GM12878 (cell line): Measurements from ENCODE around the gene ITSN2. TPM values are rescaled to one million over a fixed set of nuclear protein-coding genes. Genes with fewer than 3 reads are reported as not detected.

Experiments
- ASH2L ChIP-seq: fragments of 300-600, 200-600 bp; sonication (generic); IDR thresholded peaks from 2 replicates; pipeline ENCODE4 v1.6.1; 2017; ENCODE audit warnings: low read depth, mild to moderate bottlenecking, borderline replicate concordance
- ATF7 ChIP-seq: fragments of 450-650 bp; IDR thresholded peaks from 2 replicates; pipeline ENCODE4 v1.6.1; 2016; ENCODE audit warnings: low read depth, mild to moderate bottlenecking
- E2F4 ChIP-seq: IDR thresholded peaks from 2 replicates; pipeline ENCODE4 v1.6.1; 2012; ENCODE audit warnings: low read depth, low read length, improper control_type of control experiment
- EED ChIP-seq: sonication (generic); IDR thresholded peaks from 2 replicates; pipeline ENCODE4 v1.6.1; 2016; ENCODE audit warnings: antibody characterized with exemption, low read depth
- ESRRA ChIP-seq: IDR thresholded peaks from 2 replicates; pipeline ENCODE4 v1.6.1; 2012; ENCODE audit warnings: mild to moderate bottlenecking, low read length, improper control_type of control experiment
- IRF3 ChIP-seq: fragments of 450-650 bp; IDR thresholded peaks from 2 replicates; pipeline ENCODE4 v1.6.1; 2014; ENCODE audit warnings: mild to moderate bottlenecking
- MEF2B ChIP-seq: fragments of 450-650 bp; IDR thresholded peaks from 2 replicates; pipeline ENCODE4 v1.6.1; 2018; ENCODE audit warnings: mild to moderate bottlenecking, moderate library complexity; ENCODE audit not compliant: partially characterized antibody, poor library complexity, severe bottlenecking
- MYC ChIP-seq: IDR thresholded peaks from 2 replicates; pipeline ENCODE4 v1.6.1; 2011; ENCODE audit warnings: mild to moderate bottlenecking, low read length, moderate library complexity, inconsistent platforms; ENCODE audit not compliant: insufficient read depth, insufficient replicate concordance, insufficient read length, severe bottlenecking
- PBX3 ChIP-seq: IDR thresholded peaks from 2 replicates; pipeline ENCODE4 v1.6.1; 2011; ENCODE audit warnings: mild to moderate bottlenecking, low read depth, low read length, moderate library complexity; ENCODE audit not compliant: insufficient replicate concordance
- PRDM15 ChIP-seq: fragments of 450-650 bp; formaldehyde crosslinking; IDR thresholded peaks from 2 replicates; pipeline ENCODE4 v1.4.0; 2020; ENCODE audit warnings: mild to moderate bottlenecking, moderate library complexity
- RELA ChIP-seq: fragments of 450-650 bp; IDR thresholded peaks from 2 replicates; pipeline ENCODE4 v1.8.0; 2014; ENCODE audit warnings: borderline replicate concordance; ENCODE audit not compliant: partially characterized antibody
- RFX5 ChIP-seq: IDR thresholded peaks from 2 replicates; pipeline ENCODE4 v1.6.1; 2011; ENCODE audit warnings: low read depth, low read length, improper control_type of control experiment
- TARDBP ChIP-seq: IDR thresholded peaks from 2 replicates; pipeline ENCODE4 v1.6.1; 2016; ENCODE audit warnings: borderline replicate concordance
- YY1 ChIP-seq: IDR thresholded peaks from 2 replicates; pipeline ENCODE4 v1.6.1; 2011; ENCODE audit warnings: low read depth, mild to moderate bottlenecking, low read length
- ZNF24 ChIP-seq: fragments of 450-650 bp; IDR thresholded peaks from 2 replicates; pipeline ENCODE4 v1.6.1; 2017; ENCODE audit warnings: antibody characterized with exemption, mild to moderate bottlenecking
- ZNF687 ChIP-seq: fragments of 450-650 bp; IDR thresholded peaks from 2 replicates; pipeline ENCODE4 v1.6.1; 2017; ENCODE audit warnings: mild to moderate bottlenecking, moderate library complexity
- polyA plus RNA-seq, 11 experiments: library from polyadenylated mRNA; depleted of rRNA in 4 of 11; unstranded in 6 of 11; stranded (reverse) in 5 of 11; fragments of >200 nt; fragmentation: Nextera tagmentation in 4 of 11; fragmentation: Illumina TruSeq in 1 of 11; extraction: Ambion mirVana in 4 of 11; extraction: Trizol in 1 of 11; gene quantifications; 1 replicate in 1 of 11; 2 replicates in 10 of 11; pipeline versions ENCODE4 v1.2.1 to v1.2.3, GENCODE V29; 2011 to 2016; ENCODE audit warnings: inconsistent platforms in 2 of 11, missing spikeins in 2 of 11, low read depth in 1 of 11
- total RNA-seq, 4 experiments: library from RNA; depleted of rRNA in 3 of 4; stranded (reverse); fragments of >200 nt in 3 of 4; fragmentation: Illumina TruSeq in 1 of 4; extraction: Trizol in 1 of 4; gene quantifications; 2 replicates each; pipeline versions ENCODE4 v1.2.1 to v1.2.3, GENCODE V29; 2013 to 2021

Gene ITSN2
- total and polyA plus RNA-seq, 10 of the 15 experiments (the other 5 are each of a cell fraction or from before 2014, with no cell fraction given) = 20.5 to 80.0 (median 54.7) TPM

DNA sequence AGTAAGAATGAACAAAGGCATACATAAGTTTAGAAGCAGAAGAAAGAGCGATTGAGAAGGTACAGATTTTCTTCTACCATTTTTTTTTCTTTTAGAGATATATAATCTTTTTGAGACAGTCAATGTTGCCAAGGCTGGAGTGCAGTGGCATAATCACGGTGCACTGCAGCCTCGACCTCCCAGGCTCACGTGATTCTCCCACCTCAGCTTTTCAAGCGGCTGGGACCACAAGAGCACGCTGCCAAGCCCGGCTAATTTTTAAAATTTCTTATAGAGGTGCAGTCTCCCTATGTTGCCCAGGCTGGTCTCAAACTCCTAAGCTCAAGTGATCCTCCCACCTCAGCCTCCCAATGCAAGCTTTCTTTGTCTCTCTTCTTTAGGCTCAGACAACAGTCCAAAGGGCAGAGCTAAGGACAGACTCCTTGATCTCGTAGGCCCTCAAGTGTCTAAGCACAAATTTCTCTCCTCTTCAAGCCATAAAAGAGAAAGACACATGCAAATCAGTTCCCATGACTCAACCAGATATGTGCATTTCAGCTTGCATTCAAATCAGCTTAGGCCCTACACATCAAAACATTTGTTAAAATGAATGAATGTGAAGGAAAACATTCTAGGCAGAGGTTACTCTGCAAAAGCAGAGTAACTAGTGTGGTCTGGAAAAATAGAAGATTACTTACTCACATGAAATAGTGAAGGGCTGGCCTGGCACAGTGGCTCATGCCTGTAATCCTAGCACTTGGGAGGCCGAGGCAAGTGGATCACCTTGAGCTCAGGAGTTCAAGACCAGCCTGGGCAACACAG, 18.0 kb downstream of the ITSN2 start (continued):
- TF ChIP-seq ZNF687 = no peak
- 0 out of 2 replicates have a peak, but pooled peaks have one; percentile 29 for TF ChIP-seq ZNF24
- no peak for TF ChIP-seq MYC
- TF ChIP-seq TARDBP = no peak
- no peak for TF ChIP-seq PRDM15 (CRISPR knock-in tag)
- no peak for TF ChIP-seq ASH2L
- TF ChIP-seq EED = no peak
- TF ChIP-seq E2F4 = no peak
- TF ChIP-seq ATF7 = peak; percentile 22
- no peak for TF ChIP-seq RFX5
- TF ChIP-seq PBX3 = no peak
- TF ChIP-seq RELA = no peak
- TF ChIP-seq ESRRA = no peak
- TF ChIP-seq YY1 = no peak
- no peak for TF ChIP-seq MEF2B
- TF ChIP-seq IRF3 = no peak
